Skin of body (tissue), 2 donors: Measurements from ENCODE around the gene LIMK2. TPM values are rescaled to one million over a fixed set of nuclear protein-coding genes. Genes with fewer than 3 reads are reported as not detected.
"Not testable (repeated sequence)": the region's sequence is repeated elsewhere in the genome, so short reads cannot be mapped to it uniquely, and the experiment has no call there.

Experiments
- DNase-seq: peaks from one replicate; lab custom pipeline; 2025; lab: John Stamatoyannopoulos, UW
- total RNA-seq: library from RNA; depleted of rRNA; stranded (reverse); fragments of >200 nt; gene quantifications from one replicate; pipeline ENCODE4 v1.2.3, GENCODE V29; 2014

LIMK2 gene
- total RNA-seq: 72.7 TPM

DNA sequence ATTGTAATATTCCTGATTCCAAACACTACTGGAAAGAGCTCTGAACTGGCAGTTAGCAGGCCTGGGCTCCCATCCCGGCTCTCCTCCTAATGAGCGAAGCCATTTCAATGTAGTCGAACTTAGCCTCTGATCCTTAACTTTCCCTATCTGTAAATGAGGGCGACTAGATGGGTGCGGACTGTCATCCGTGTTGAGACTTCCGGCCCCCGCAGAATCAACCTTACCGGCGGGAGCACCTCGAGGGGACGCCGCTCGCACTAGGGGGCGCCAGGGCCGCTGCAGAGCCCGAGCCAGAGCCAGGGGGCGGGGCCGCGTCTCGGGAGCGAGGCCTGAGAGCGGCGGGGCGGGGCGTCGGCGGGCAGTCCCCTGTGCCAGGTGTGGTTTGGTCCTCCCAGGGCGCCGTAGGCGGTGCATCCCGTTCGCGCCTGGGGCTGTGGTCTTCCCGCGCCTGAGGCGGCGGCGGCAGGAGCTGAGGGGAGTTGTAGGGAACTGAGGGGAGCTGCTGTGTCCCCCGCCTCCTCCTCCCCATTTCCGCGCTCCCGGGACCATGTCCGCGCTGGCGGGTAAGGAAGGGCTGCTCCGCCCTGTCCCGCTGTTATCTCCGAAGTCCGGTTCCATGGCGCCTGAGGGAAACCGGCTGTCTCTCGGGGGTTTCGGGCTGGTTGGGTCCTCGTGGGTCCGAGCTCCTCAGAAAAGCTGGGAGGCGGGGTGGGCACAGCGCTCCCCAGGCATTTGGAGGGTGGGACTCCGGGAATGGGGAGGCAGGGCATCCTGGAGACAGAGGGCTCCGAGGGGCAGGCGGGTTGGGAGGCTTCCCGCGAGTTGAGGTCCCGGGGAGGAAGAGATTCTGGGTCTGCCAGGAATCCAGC is at the start of gene LIMK2:
Gene LIMK2, plus strand, starts transcription at position 437 of the 869 bp plus-strand sequence. Its CDS starts 111 bp downstream, at position 548.
- peak; percentile 52 for DNase-seq

GRCh38 chr22:31170971-31171370 is 41.1 kb upstream of the LIMK2 start:
- no peak for DNase-seq

- not testable (repeated sequence) for DNase-seq
Observed at GRCh38 chr22:31171734-31172133, 40.4 kb upstream of the LIMK2 start.

GRCh38 chr22:31173386-31174145 is 38.5 kb upstream of the LIMK2 start:
- DNase-seq: no peak

DNA sequence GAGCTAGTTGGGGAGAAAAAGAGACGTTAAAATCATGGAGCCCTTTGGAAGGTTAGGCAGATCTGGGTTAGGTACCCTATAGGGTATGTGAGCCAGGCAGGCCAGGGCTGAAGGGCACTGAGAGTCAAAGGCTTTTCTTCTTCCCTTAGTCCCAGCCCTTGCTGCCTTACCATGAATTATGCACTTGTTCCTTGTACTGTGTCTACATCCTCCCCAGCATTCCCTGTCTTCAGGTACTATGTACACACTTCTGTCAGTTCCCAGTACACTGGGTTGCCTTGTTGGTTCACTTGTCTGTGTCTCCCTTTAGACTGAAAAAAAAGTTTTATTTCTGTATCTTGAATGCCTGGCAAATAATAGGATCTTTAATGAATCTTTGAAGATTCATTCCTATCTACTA is 35.2 kb upstream of the LIMK2 start:
- DNase-seq: no peak

DNA sequence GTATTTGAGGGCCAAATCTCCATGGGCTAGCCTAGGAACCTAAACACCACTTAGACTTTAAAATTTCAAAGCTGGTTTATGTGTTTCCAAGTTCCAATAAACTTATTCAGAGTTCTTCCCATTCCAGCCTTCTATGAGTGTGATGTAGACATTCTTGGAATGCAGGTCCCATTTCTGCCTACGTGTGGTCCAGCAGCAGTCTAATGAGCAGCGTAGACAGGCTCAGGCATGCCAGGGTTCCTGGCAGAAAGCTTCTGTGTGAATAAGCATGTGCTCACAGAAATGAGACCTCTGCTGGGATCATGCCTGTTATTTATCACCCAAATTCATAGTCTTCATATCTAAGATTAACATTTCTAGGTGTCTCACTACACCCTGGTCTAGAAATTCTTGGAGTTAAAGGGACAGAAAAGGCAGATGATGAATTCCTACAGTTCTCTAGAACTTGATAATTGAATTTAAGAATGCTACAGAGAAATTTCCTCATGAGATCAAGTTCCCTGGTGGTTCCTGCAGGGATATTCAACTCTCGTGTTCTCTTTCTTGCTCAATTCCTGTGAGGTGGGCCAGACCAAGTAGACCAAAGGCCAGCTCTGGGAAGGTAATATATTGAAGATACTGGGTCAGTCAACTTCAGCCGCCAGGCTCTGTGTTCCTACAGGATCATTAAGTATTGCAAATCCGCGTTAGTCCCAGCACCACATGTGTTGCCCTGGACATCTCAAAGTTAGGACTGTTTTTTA is 34.5 kb upstream of the LIMK2 start:
- DNase-seq: peak; percentile 20

DNA sequence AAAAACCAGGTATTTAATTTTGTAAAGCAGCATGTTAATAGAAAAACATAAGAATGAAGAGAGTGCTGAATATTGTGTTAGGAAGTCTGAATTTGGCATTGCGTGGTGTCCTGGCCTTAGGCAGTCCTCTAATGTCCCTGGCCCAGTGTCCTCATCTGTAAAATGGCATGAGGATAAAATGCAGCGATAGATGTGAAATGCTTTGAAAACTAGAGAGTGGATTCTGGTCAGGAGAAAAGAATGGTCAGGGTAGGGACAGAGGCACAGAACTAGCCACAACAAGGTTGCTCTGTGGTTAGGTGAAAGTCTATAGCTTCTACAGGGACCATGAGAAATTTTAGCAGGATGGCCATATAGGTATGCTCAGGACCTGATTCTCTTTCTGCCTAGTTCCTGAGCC is 33.2 kb upstream of the LIMK2 start:
- DNase-seq: no peak

DNA sequence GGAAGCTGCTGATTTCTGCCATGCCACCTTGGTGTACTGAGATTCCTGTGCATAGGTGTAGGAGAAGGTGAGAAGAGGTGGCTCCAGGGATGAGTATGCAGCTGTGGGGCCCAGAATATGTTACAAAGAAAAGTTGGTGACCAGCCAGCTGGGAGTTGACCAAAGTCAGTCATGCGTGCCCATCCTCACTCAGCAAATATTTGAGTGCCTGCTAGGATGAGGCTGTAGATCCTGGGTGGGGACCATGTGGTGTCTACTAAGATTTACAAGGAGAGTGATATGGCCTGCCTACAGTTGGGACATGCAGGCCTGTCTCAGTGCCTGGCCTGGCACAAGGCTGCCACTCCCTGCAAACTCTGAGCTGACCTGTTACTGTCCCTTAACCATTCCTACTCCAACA is 32.8 kb upstream of the LIMK2 start:
- no peak for DNase-seq

- no peak for DNase-seq
Observed at GRCh38 chr22:31184015-31184414, 28.1 kb upstream of the LIMK2 start.

DNA sequence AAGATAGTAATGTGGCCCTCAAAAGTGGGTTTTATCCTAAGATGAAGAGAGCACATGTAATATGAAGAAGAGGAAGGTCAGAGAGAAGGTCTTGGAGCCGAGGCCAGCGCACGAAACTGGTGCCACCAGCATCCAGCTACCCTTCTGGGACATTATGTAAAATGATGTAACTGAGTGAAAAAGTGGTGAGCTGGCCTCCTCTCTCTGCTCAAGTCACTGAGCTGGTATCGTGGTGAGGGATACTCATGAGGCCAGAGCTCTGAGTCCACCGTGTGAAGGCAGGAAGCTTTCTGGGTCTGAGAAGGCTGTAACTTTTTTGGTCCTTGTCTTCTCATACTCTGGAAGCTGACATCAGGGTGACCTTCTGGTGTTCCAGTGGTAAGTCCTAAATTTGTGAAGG is 27.0 kb upstream of the LIMK2 start:
- DNase-seq: no peak

- DNase-seq: no peak
Observed at GRCh38 chr22:31187627-31188026, 24.5 kb upstream of the LIMK2 start.

- no peak for DNase-seq
Observed at GRCh38 chr22:31192513-31192912, 19.6 kb upstream of the LIMK2 start.

- no peak for DNase-seq
Observed at GRCh38 chr22:31193092-31193491, 19.0 kb upstream of the LIMK2 start.

DNA sequence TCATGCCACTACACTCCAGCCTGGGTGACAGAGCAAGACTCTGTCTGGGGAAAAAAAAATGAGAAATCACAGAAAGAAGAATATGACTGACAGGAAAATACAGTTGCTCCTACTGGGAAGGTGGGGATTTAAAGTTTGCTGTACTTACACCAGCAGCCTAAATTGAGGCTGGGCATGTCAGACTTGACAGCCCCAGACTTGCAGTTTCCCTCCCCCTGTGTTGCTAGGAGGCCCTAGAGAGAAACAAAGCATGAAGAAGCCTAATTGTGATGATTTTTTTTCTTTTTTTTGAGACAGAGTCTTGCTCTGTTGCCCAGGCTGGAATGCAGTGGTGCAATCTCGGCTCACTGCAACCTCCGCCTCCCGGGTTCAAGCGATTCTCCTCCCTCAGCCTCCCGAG is 17.4 kb upstream of the LIMK2 start:
- not testable (repeated sequence) for DNase-seq

DNA sequence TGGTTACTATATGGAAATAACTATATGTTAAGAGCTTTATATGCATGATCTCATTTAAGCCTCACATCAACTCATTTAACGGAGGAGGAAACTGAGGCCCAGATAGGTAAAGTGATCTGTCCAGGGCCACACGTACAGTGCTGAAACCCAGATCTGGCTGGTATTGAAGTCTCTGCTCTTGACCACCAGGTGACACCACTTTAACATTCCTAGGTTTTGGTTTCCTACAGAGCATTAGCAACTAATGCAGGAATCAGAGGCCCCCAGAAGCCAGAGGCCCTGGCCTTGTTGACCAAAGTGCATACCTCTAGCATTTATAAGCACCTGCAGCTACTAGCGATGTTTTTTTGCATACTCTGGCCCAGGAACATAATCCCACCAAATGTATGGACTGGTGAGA is 12.9 kb upstream of the LIMK2 start:
- DNase-seq: no peak

- not testable (repeated sequence) for DNase-seq
Observed at GRCh38 chr22:31204352-31204984, 7.6 kb upstream of the LIMK2 start.

- not testable (repeated sequence) for DNase-seq
Observed at GRCh38 chr22:31205059-31205458, 7.0 kb upstream of the LIMK2 start.

DNA sequence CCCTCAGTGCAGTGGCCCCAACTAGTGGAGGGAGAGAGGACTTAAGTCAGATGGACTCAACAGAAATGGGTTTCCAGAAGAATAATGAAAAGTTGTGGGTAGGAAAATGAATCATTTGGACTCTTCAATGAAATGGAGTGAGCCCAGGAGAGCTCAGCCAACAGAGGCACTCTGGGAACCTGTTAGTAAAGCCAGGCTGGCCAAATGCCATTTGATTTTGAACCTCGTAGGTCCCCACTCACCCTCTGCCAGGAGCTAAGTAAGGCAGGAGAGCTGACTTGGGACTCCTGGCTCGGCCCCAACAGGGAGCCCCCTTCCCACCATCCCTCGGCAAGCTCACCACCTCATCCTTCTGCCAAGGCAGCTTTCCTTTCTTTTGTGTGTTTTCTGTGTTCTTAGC is 5.6 kb upstream of the LIMK2 start:
- DNase-seq: not testable (repeated sequence)

GRCh38 chr22:31206896-31207687 is 5.0 kb upstream of the LIMK2 start:
- peak; percentile 15 for DNase-seq
